Muscle of leg (tissue), 11 donors: ENCODE measurements around the gene OSGIN1. TPM values are rescaled to one million over a fixed set of nuclear protein-coding genes. Genes with fewer than 3 reads are reported as not detected.

Experiments used
- DNase-seq: peaks from one replicate; pipeline ENCODE4 v3.0.0; 2013
- H3K27ac ChIP-seq: one replicate; pipeline ENCODE4 v1.5.1; 2013; ENCODE audit warnings: mild to moderate bottlenecking, low read length, control low read depth
- H3K27me3 ChIP-seq: one replicate; pipeline ENCODE4 v1.6.1; 2013; ENCODE audit warnings: low read length; ENCODE audit not compliant: control insufficient read depth, insufficient read depth
- H3K36me3 ChIP-seq: one replicate; pipeline ENCODE4 v1.6.1; 2013; ENCODE audit warnings: low read length; ENCODE audit not compliant: control insufficient read depth, insufficient read depth
- H3K4me1 ChIP-seq: one replicate; pipeline ENCODE4 v1.6.1; 2013; ENCODE audit warnings: low read length; ENCODE audit not compliant: control insufficient read depth, insufficient read depth
- H3K4me3 ChIP-seq: one replicate; pipeline ENCODE4 v1.5.1; 2013; ENCODE audit warnings: low read length, control low read depth
- H3K9me3 ChIP-seq: replicated peaks from 2 replicates; pipeline ENCODE4 v1.6.1; 2013; ENCODE audit warnings: low read depth, low read length; ENCODE audit not compliant: control insufficient read depth
- WGBS: methylation state at CpG from one replicate; pipeline ENCODE4 v1.1.5; 2013; ENCODE audit warnings: missing lambda C conversion rate; ENCODE audit not compliant: insufficient coverage; 5-methylcytosine and 5-hydroxymethylcytosine counted together
- polyA plus RNA-seq, 8 donors: library from polyadenylated mRNA; unstranded; fragments of 120-200 nt; gene quantifications; one replicate each; pipeline versions ENCODE4 v1.2.1 to v1.2.3, GENCODE V29; 2013; ENCODE audit warnings: inconsistent platforms in 1 of 8, low replicate concordance in 1 of 8; ENCODE audit not compliant: insufficient read length in 8 of 8, insufficient read depth in 1 of 8
- total RNA-seq: library from RNA; stranded (reverse); fragments of 120-200 nt; gene quantifications from one replicate; pipeline ENCODE4 v1.2.4, GENCODE V29; 2013

The OSGIN1 gene
- total and polyA plus RNA-seq, 9 donors = 0.18 to 0.88 (median 0.45) TPM

DNA sequence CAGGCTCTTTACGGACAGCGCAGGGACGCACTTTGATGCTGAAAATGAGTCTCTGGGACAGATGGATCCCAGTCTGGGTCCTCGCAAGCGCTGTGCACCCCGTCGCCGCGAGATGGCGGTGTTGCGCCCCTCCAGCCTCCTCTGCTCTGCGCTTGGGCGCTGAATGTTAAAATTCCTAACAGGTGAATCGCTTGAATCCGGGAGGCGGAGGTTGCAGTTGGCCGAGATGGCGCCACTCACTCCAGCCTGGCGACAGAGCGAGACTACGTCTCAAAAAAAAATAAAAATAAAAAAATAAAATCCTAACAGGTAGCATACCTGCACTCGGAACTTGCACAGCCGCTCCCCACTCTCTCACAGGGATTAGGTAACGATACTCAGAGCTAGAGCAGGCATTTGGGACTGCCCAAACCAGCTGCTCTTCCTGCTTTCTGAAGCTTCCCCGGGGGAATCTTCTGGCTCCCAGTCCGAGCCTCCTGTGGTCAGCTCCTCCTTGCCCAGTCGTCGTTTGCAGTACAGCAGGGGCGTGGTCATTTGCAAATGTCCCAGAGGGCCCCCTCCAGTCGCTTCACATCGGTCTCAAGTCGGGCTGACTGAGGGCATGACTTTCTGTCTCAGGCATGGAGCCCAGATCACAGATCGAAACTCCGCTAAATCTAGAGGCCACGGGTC lies 26.2 kb upstream of the OSGIN1 start:
- no peak overlapping the region for H3K4me3 ChIP-seq
- no peaks in the 10 kb centered on the region for H3K9me3 ChIP-seq
- 10% methylated on average over 24 of the region's 35 CpGs for WGBS
- peaks cover 7% of the 10 kb centered on the region for H3K36me3 ChIP-seq
- peaks cover 9% of the 10 kb centered on the region for H3K4me1 ChIP-seq
- no peak overlapping the region for H3K27ac ChIP-seq
- peaks cover 3% of the 10 kb centered on the region for H3K27me3 ChIP-seq
- DNase-seq = peak; percentile 59

DNA sequence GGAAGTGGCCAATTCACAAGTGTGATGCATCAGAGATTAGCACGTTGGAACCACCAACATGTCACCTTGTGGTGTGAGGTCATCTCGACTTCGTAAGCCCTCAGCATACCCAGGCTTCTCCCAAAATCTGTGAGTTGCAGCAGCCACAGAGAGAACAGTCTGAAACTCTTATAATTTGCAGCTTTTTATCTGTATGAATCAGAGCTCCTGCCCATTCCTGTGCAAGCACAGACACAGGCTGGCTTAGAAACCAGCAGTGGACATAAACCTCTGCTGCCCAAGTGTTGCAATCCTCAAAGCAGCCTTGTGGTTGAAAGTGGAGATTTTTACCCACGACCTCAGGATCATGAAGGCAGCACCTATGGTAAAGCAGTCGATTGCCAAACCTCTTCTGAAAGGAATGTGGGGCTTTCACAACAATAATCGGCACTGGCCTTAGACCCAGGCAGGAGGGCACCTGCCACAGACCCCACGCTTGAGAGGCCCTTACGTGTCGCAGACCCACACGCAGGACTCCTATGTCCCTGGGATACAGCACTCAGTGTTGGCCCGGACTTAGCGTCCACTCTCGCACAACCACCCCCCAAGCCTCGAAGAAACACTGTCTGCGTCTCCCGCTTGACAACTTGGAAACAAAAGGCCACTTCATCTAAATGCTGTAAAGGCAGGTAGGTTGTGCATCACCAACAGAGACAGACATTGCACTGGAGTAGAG lies 24.5 kb upstream of the OSGIN1 start:
- Histone ChIP-seq H3K4me3 (no peak overlapping the region), H3K36me3 (no peaks in the 10 kb centered on the region), H3K9me3 (no peaks in the 10 kb centered on the region), H3K4me1 (peaks cover 17% of the 10 kb centered on the region), H3K27ac (no peak overlapping the region), H3K27me3 (peaks cover 3% of the 10 kb centered on the region)
- DNase-seq = no peak
- WGBS = 81% methylated on average over 10 of the region's 16 CpGs

- no peak overlapping the region for H3K4me3 ChIP-seq
- H3K27me3 ChIP-seq = peaks cover 5% of the 10 kb centered on the region
- H3K36me3 ChIP-seq = no peaks in the 10 kb centered on the region
- no peak overlapping the region for H3K27ac ChIP-seq
- no peaks in the 10 kb centered on the region for H3K9me3 ChIP-seq
- DNase-seq = no peak
- peaks cover 30% of the 10 kb centered on the region for H3K4me1 ChIP-seq
- 66% methylated on average over 9 of the region's 17 CpGs for WGBS
These were observed 23.1 kb upstream of the OSGIN1 start for GRCh38 chr16:83929811-83930555.

DNA sequence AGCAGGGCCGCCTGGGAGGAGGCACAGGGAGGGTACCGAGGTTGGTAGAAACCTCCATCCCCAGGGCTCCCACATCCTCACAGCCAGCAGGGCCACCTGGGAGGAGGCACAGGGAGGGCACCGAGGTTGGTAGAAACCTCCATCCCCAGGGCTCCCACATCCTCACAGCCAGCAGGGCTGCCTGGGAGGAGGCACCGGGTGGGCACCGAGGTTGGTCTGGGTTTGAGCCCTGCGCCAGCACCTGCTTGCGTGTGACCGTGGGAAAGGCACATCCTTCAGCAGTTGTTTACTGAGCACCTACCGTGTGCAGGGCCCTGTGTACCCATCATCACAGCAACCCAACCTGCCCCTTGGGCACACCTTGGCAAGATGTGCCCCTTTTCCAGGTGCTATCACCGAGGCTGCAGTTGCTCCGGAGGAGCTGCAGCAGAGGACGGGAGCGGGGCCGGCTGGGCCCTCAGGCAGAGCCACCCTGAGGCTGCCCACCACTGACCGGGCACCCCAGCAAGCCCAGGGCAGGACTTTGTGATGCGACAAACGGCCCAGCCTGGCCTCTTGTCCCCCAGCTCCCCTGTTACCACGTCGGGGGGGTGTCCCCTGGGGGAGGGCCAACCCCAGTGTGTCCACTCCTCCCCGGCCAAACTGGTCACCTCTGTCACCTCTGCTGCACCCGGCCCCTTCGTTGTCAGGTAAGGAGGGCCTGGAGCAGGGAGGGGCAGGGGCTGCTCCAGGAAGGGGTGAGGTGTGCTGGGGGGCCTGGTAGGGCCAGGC lies 22.1 kb upstream of the OSGIN1 start:
- Histone ChIP-seq H3K4me1 (peaks cover 30% of the 10 kb centered on the region), H3K36me3 (no peaks in the 10 kb centered on the region), H3K4me3 (no peak overlapping the region), H3K27ac (no peak overlapping the region), H3K27me3 (peaks cover 5% of the 10 kb centered on the region), H3K9me3 (no peaks in the 10 kb centered on the region)
- WGBS = 88% methylated on average over 15 of the region's 22 CpGs
- no peak for DNase-seq

GRCh38 chr16:83931556-83931955 lies 21.5 kb upstream of the OSGIN1 start:
- Histone ChIP-seq H3K9me3 (no peaks in the 10 kb centered on the region), H3K27ac (no peak overlapping the region), H3K36me3 (no peaks in the 10 kb centered on the region), H3K4me1 (peaks cover 27% of the 10 kb centered on the region), H3K27me3 (peaks cover 5% of the 10 kb centered on the region), H3K4me3 (no peak overlapping the region)
- DNase-seq = no peak
- WGBS = 88% methylated on average over 14 of the region's 17 CpGs

GRCh38 chr16:83932304-83932703 lies 20.7 kb upstream of the OSGIN1 start:
- WGBS = 89% methylated on average over 10 of the region's 11 CpGs

DNA sequence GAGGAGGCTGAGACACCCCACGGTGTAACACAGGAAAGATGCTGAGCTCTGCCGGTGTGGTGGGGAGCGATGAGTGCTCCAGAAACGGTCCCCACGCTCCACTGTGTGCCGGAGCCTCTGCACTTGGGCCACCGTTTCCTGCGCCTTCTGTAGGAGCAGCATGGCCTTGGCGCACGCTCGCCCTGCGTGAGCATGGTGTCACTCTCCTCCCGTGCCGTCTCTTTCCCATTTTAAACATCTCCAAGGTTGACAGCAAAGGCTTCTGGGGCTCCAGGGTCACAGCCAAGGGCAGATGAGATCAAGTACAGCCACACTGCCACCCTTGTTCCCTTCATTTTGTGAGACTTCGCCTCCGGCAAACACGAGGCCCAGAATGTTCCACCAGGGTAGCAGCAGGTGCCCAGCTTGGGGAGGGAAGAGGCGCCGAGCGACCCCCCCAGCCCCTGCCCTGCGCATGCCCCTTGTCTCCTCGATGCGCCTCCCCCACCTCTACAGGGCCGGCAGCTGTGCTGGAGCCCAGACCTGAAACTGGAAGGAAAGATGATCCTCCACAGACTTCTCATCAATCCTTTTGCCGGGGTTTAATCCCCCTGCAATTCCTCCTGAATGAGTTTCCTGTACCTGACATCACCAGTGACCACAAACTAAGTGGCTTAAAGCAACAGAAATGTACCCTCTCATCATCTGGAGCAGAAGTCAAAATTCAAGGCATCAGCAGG lies 19.9 kb upstream of the OSGIN1 start:
- Histone ChIP-seq H3K4me1 (peaks cover 21% of the 10 kb centered on the region), H3K4me3 (no peak overlapping the region), H3K9me3 (no peaks in the 10 kb centered on the region), H3K27ac (no peak overlapping the region), H3K36me3 (no peaks in the 10 kb centered on the region), H3K27me3 (peaks cover 2% of the 10 kb centered on the region)
- 63% methylated on average over 23 of the region's 25 CpGs for WGBS
- no peak for DNase-seq

More at GRCh38 chr16:83932304-83932703, 20.7 kb upstream of the OSGIN1 start:
- no peak for DNase-seq
- H3K4me1 ChIP-seq = peaks cover 21% of the 10 kb centered on the region
- no peaks in the 10 kb centered on the region for H3K36me3 ChIP-seq
- no peak overlapping the region for H3K4me3 ChIP-seq
- no peak overlapping the region for H3K27ac ChIP-seq
- H3K9me3 ChIP-seq = no peaks in the 10 kb centered on the region
- peaks cover 2% of the 10 kb centered on the region for H3K27me3 ChIP-seq

DNA sequence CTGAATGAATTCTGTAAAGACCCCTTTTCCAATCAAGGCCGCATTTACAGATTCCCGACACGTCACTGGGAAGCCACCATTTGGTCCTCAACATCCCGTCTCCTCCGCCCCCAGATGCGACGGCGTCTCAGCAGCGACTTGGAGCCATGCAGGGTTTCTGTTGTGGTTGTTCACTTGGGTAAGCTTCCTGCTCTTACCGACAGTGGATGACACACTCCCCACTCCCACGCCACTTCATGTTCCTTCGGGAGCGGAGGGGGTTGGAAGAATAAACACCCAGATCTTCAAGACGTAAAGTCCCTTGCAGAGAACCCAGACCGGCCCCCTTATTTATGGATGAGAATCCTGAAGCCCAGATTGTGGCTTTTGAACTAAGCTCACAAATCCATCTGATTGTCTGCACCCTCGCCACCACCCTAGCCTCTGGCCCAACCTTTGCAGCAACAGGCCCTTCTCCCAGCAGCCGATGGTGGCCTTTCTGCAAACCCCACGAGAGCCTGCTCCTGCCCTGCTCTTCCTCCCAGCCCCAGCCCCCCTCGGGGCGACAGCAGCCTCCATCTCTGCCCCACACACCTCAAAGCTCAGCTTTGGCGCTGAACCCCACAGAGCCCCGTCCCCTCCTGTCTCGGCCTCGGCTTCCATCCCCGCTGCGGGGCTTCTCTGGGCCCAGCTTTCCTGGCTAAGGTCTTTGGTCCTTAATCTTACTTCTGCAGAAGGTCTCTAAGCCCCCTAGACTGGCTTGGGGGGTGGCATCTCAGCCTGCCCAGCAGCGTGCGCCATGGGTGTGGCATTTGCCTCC lies 19.0 kb upstream of the OSGIN1 start:
- DNase-seq = no peak
- H3K27me3 ChIP-seq = peaks cover 2% of the 10 kb centered on the region
- H3K36me3 ChIP-seq = no peaks in the 10 kb centered on the region
- no peak overlapping the region for H3K27ac ChIP-seq
- peaks cover 21% of the 10 kb centered on the region for H3K4me1 ChIP-seq
- H3K4me3 ChIP-seq = no peak overlapping the region
- WGBS = 63% methylated on average over 17 of the region's 28 CpGs
- no peaks in the 10 kb centered on the region for H3K9me3 ChIP-seq

DNA sequence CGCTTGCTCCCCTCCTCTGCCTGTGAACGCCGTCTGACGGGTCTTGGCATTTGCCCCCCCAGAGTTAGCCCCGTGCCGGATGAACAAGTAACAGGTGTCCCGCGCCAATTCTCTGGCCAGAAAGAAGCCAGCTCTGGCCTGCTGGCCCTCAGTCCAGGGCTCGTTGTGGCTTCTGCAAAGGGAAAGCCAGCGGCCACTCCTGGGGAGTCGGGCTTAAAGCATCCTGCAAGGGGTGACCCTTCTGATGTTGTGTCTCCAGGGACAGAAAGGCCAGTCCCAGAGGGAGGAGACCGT lies 18.4 kb upstream of the OSGIN1 start:
- WGBS = 59% methylated on average over 11 of the region's 12 CpGs

More for the DNA sequence above, 18.4 kb upstream of the OSGIN1 start:
- Histone ChIP-seq H3K9me3 (no peaks in the 10 kb centered on the region), H3K4me3 (no peak overlapping the region), H3K36me3 (no peaks in the 10 kb centered on the region), H3K27me3 (peaks cover 2% of the 10 kb centered on the region), H3K27ac (no peak overlapping the region), H3K4me1 (peaks cover 25% of the 10 kb centered on the region)
- DNase-seq = no peak
